Skeletal muscle satellite cell (primary cell): ENCODE results near the gene TFAP2D. TPM values are rescaled to one million over a fixed set of nuclear protein-coding genes. Genes with fewer than 3 reads are reported as not detected.

ENCODE experiments used
- H3K27me3 ChIP-seq: 2 replicates; pipeline ENCODE4 v1.7.0; 2013; ENCODE audit warnings: low read length; ENCODE audit not compliant: control insufficient read depth, insufficient read depth
- H3K36me3 ChIP-seq: 2 replicates; pipeline ENCODE4 v1.7.0; 2013; ENCODE audit warnings: mild to moderate bottlenecking, control low read depth, low read length; ENCODE audit not compliant: insufficient read depth
- H3K4me1 ChIP-seq: 2 replicates; pipeline ENCODE4 v1.7.0; 2013; ENCODE audit warnings: low read length; ENCODE audit not compliant: control insufficient read depth, insufficient read depth
- H3K4me2 ChIP-seq: 2 replicates; pipeline ENCODE4 v1.7.0; 2013; ENCODE audit warnings: mild to moderate bottlenecking, low read length
- H3K4me3 ChIP-seq: 2 replicates; pipeline ENCODE4 v1.7.0; 2013; ENCODE audit warnings: low read length
- H3K9ac ChIP-seq: 2 replicates; pipeline ENCODE4 v1.7.0; 2013; ENCODE audit warnings: mild to moderate bottlenecking, low read depth, low read length, moderate library complexity
- H3K9me3 ChIP-seq: replicated peaks from 2 replicates; pipeline ENCODE4 v1.7.0; 2013; ENCODE audit warnings: mild to moderate bottlenecking, control low read depth, low read length
- total RNA-seq: library from RNA; depleted of rRNA; stranded (reverse); fragments of >200 nt; gene quantifications from 2 replicates; pipeline ENCODE4 v1.2.3, GENCODE V29; 2012; rRNA removed

The TFAP2D gene
- total RNA-seq, result not detected in 2 replicates

DNA sequence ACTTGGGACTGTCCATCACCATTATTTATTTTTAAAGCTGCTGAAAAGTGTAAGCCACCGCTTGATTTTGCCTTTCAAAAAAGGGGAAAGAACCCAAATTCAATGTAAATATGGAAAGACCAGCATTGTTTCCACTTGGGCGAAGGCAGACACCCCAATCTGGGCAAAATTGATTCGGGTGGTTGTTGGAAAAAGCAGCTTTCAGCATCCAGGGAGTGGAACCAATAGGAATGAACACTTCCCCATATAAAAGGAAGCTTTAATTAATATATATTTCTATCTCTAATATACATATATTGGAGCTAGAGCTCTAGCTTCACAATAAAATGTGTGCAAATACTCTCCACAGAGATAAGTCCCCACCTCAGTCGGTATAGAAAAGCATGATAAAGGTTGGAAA lies at the start of gene TFAP2D:
Gene TFAP2D (plus strand): TSS at position 301 of the 400 bp plus-strand sequence. CDS start 530 bp downstream, outside the sequence.
- Histone ChIP-seq H3K4me2 (no peak within 1 kb of the TSS), H3K4me3 (no peak within 1 kb of the TSS), H3K27me3 (peaks cover 81% of the 10 kb centered on the region), H3K36me3 (no peaks in the 10 kb centered on the region), H3K4me1 (no peaks in the 10 kb centered on the region), H3K9ac (no peak within 1 kb of the TSS), H3K9me3 (no peaks in the 10 kb centered on the region)

GRCh38 chr6:50663806-50664205 lies 49.5 kb upstream of the TFAP2D start:
- Histone ChIP-seq H3K4me1 (no peaks in the 10 kb centered on the region), H3K4me2 (no peak overlapping the region), H3K9ac (no peak overlapping the region), H3K27me3 (no peaks in the 10 kb centered on the region), H3K4me3 (no peak overlapping the region), H3K36me3 (no peaks in the 10 kb centered on the region), H3K9me3 (no peaks in the 10 kb centered on the region)

DNA sequence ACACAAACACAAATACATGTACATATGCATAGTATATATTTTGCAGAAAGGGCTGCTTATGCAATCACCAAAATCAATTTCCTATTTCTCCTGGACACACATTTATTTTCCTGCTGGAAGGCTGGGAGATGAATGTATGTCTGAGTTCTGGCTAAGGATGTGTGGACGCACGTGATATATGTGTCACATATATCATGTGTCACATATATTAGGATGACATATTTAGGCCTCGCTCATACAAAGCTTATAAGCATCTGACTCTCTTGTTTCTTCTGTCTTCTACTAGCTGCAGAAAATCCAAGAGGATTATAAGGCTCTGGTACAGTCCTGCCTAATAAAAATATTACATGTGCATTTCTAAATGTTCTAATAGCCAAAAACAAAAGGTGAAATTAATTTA lies 47.2 kb upstream of the TFAP2D start:
- Histone ChIP-seq H3K9ac (no peak overlapping the region), H3K4me2 (no peak overlapping the region), H3K4me3 (no peak overlapping the region), H3K36me3 (no peaks in the 10 kb centered on the region), H3K9me3 (no peaks in the 10 kb centered on the region), H3K4me1 (no peaks in the 10 kb centered on the region), H3K27me3 (no peaks in the 10 kb centered on the region)

DNA sequence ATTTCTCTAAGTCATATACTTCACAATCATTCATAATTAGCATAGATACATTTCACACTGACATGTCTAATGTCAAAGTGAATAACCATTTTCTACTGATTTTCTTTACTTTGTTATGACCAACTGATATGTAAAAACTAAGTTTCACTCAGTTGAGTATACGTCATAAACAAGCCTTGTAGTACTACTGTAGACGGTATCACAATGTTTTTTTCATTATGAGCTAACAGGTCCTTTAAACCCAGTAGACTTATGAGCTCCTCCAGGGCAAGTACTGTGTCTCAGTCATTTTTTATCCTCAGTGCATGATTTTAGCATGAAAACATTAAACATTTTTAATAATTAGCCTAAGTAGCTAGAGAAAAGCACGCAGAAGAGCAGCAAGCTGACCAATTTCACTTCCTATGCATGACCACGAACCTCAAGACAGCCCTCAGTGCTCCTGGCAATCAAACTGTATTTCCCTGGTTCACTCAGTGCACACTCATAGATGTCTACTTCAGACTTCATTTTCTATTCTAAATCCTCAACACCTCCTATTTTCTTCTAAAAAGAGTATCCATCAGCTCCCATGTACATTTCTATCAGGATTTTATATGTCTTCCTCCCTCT lies 32.0 kb upstream of the TFAP2D start:
- H3K9ac ChIP-seq, result no peak overlapping the region
- H3K4me3 ChIP-seq, result no peak overlapping the region
- peaks cover 5% of the 10 kb centered on the region for H3K27me3 ChIP-seq
- H3K4me2 ChIP-seq, result no peak overlapping the region
- no peaks in the 10 kb centered on the region for H3K4me1 ChIP-seq
- H3K36me3 ChIP-seq, result no peaks in the 10 kb centered on the region
- no peaks in the 10 kb centered on the region for H3K9me3 ChIP-seq

DNA sequence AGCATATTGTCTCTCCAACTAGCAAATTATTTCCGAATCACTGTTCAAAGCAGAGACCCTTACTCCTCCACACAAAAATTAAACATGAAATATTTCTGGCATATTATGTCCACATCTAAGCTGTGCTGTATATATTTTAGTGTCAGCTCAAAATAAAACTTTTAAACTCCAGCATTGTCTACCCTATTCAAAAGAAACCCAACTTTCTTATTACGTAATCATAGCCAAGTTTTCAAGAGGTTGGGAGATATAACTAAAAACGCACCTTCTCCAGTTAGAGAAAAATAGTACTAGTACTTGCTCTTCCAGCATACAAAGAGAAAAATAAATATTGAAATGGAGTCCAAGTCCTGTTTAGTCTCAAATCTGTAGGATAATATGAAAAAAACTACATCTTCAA lies 24.1 kb upstream of the TFAP2D start:
- Histone ChIP-seq H3K9me3 (no peaks in the 10 kb centered on the region), H3K9ac (no peak overlapping the region), H3K4me1 (no peaks in the 10 kb centered on the region), H3K4me2 (no peak overlapping the region), H3K36me3 (no peaks in the 10 kb centered on the region), H3K4me3 (no peak overlapping the region), H3K27me3 (peaks cover 5% of the 10 kb centered on the region)

DNA sequence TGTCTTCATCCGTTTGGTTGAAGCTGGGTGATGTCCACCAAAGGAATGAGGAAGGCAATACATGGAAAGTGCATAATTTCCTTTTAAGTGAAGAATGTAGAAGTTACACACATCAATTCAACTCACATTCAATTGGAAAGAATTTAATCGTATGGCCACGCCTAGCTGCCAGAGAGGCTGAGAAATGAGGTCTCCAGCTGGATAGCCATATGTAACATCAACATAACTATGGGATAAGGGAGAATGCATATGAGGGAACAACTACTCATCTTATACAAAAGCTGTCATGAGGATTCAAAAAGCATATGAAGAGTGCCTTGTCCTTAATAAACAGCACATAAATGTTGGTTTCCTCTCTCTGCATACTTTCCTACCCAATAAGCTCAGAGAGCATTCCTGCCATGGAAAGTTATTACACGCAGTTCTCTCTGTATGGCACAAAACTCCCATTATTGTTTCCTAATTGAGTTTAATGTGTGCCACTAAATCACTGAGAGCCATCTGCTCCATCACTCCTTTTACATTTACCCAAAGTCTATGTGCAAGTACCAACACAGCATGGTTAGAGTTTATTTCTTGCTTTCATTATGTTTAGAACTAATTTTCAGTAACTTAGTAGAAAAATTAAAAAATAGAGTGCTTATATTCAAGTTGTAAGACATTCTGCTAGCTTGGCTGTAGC lies 21.4 kb upstream of the TFAP2D start:
- no peaks in the 10 kb centered on the region for H3K4me1 ChIP-seq
- H3K4me2 ChIP-seq, result no peak overlapping the region
- H3K9me3 ChIP-seq, result no peaks in the 10 kb centered on the region
- no peaks in the 10 kb centered on the region for H3K27me3 ChIP-seq
- H3K36me3 ChIP-seq, result no peaks in the 10 kb centered on the region
- H3K4me3 ChIP-seq, result no peak overlapping the region
- no peak overlapping the region for H3K9ac ChIP-seq

DNA sequence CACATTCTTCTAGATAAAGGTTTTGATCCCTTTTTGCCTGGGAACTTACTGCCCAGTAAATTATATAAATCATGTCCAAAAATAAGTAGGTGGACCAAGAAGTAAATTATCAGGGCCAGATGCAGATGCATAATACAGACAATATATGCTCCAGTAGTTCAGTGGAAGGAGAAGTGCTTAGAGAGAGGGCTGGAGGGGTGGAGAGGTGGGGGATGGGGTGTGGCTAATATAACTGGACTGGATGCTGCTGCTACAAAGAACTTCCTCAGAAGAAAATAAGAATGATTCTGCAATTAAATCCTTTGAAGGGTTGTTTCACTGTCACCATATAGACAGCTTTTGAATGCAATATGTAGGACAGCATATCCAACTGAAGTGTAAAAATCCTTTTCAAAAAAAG lies 14.8 kb upstream of the TFAP2D start:
- no peak overlapping the region for H3K9ac ChIP-seq
- no peaks in the 10 kb centered on the region for H3K36me3 ChIP-seq
- no peaks in the 10 kb centered on the region for H3K9me3 ChIP-seq
- H3K27me3 ChIP-seq, result no peaks in the 10 kb centered on the region
- no peak overlapping the region for H3K4me2 ChIP-seq
- no peak overlapping the region for H3K4me3 ChIP-seq
- H3K4me1 ChIP-seq, result no peaks in the 10 kb centered on the region

- no peaks in the 10 kb centered on the region for H3K36me3 ChIP-seq
- H3K4me2 ChIP-seq, result no peak overlapping the region
- no peaks in the 10 kb centered on the region for H3K4me1 ChIP-seq
- H3K9ac ChIP-seq, result no peak overlapping the region
- no peak overlapping the region for H3K4me3 ChIP-seq
- H3K9me3 ChIP-seq, result no peaks in the 10 kb centered on the region
- H3K27me3 ChIP-seq, result no peaks in the 10 kb centered on the region
Observed at GRCh38 chr6:50699051-50699775, 14.1 kb upstream of the TFAP2D start.

GRCh38 chr6:50706575-50706974 lies 6.8 kb upstream of the TFAP2D start:
- H3K36me3 ChIP-seq, result no peaks in the 10 kb centered on the region
- H3K9me3 ChIP-seq, result no peaks in the 10 kb centered on the region
- H3K4me2 ChIP-seq, result no peak overlapping the region
- no peak overlapping the region for H3K9ac ChIP-seq
- no peak overlapping the region for H3K4me3 ChIP-seq
- H3K27me3 ChIP-seq, result peaks cover 46% of the 10 kb centered on the region
- H3K4me1 ChIP-seq, result no peaks in the 10 kb centered on the region

DNA sequence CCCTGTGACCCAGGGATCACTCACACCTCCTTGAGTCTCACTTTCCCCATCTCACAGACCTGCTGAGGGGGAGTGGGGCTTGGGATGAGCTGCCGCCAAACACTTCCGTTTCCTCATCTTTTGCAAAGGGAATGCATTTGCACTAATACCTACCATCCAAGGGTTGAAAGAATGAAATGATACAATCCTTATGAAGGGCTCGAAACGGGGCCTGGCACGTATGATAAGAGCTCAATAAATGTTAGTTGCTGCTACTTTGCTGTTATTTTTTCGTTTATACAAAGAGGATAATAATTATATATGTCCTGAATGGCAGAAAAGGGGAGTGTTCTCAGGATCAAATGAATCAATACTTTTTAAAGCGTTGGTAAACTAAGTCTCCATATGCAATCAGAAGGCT lies 6.1 kb upstream of the TFAP2D start:
- no peak overlapping the region for H3K4me3 ChIP-seq
- no peaks in the 10 kb centered on the region for H3K9me3 ChIP-seq
- no peaks in the 10 kb centered on the region for H3K36me3 ChIP-seq
- H3K27me3 ChIP-seq, result peaks cover 52% of the 10 kb centered on the region
- no peak overlapping the region for H3K9ac ChIP-seq
- no peaks in the 10 kb centered on the region for H3K4me1 ChIP-seq
- H3K4me2 ChIP-seq, result no peak overlapping the region

DNA sequence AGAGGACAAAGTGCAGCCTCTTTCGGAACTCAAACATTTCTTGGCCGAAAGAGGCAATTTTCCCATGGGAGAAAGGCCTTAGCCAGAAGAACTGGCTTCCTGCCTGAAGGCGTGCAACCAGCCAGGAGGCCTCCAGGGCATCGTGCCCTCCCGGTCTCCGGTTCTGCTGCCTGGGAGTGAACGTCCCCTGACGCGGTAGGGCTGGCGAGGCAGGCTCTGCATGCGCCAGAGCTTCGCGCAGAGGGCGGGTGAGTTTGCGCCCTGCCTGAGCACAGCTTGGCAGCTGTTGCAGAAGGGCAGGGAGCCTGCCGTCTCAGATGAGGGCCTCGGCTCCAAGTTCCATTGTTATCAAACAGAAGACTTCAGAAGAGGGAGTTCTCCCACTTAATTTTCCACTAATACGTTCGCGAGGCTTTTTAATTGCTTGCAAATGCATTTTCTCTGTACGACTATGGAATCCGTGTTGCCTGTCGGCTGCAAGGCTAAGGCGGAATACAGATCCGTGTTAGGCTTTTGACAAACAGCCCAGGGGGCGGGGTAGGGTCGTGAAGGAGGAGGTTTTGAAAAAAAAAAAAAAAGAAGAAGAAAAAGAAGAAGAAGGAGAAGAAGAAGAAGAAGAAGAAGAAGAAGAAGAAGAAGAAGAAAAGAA lies 5.5 kb upstream of the TFAP2D start:
- no peak overlapping the region for H3K9ac ChIP-seq
- no peak overlapping the region for H3K4me3 ChIP-seq
- no peaks in the 10 kb centered on the region for H3K36me3 ChIP-seq
- H3K4me2 ChIP-seq, result no peak overlapping the region
- peaks cover 57% of the 10 kb centered on the region for H3K27me3 ChIP-seq
- no peaks in the 10 kb centered on the region for H3K9me3 ChIP-seq
- H3K4me1 ChIP-seq, result no peaks in the 10 kb centered on the region
